ENCODE results near the gene TCEA2. TPM values are rescaled to one million over a fixed set of nuclear protein-coding genes. Genes with fewer than 3 reads are reported as not detected.

TCEA2 gene
- total and polyA plus RNA-seq, 2 of the 13 experiments (the other 11 are each of a cell fraction or from before 2014, with no cell fraction given) = 28.1 to 33.7 TPM

GRCh38 chr20:64068386-64069208 is 5.6 kb downstream of the TCEA2 start:
- TF ChIP-seq ZNF431 (CRISPR knock-in tag; IDR thresholded peaks at IDR 0.05; ENCODE audit: borderline replicate concordance, low read depth) (0 out of 2 replicates have a peak, but pooled peaks have one; percentile 53), MTA1 (CRISPR knock-in tag; IDR thresholded peaks at IDR 0.05; ENCODE audit: borderline replicate concordance) (no peak), ZNF232 (CRISPR knock-in tag; IDR thresholded peaks at IDR 0.05; ENCODE audit: borderline replicate concordance) (no peak), ZSCAN21 (CRISPR knock-in tag; IDR thresholded peaks at IDR 0.05; ENCODE audit: borderline replicate concordance) (no peak), ZNF296 (CRISPR knock-in tag; conservative IDR thresholded peaks at IDR 0.05) (peak; percentile 68; the same call in 1 of the 2 replicates), THAP11 (CRISPR knock-in tag; IDR thresholded peaks at IDR 0.05) (no peak), ZNF333 (CRISPR knock-in tag; IDR thresholded peaks at IDR 0.05; ENCODE audit: borderline replicate concordance) (0 out of 2 replicates have a peak, but pooled peaks have one; percentile 7)
- TF ChIP-seq, protein P1, sequence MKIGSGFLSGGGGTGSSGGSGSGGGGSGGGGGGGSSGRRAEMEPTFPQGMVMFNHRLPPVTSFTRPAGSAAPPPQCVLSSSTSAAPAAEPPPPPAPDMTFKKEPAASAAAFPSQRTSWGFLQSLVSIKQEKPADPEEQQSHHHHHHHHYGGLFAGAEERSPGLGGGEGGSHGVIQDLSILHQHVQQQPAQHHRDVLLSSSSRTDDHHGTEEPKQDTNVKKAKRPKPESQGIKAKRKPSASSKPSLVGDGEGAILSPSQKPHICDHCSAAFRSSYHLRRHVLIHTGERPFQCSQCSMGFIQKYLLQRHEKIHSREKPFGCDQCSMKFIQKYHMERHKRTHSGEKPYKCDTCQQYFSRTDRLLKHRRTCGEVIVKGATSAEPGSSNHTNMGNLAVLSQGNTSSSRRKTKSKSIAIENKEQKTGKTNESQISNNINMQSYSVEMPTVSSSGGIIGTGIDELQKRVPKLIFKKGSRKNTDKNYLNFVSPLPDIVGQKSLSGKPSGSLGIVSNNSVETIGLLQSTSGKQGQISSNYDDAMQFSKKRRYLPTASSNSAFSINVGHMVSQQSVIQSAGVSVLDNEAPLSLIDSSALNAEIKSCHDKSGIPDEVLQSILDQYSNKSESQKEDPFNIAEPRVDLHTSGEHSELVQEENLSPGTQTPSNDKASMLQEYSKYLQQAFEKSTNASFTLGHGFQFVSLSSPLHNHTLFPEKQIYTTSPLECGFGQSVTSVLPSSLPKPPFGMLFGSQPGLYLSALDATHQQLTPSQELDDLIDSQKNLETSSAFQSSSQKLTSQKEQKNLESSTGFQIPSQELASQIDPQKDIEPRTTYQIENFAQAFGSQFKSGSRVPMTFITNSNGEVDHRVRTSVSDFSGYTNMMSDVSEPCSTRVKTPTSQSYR (CRISPR knock-in tag; IDR thresholded peaks at IDR 0.05; ENCODE audit: borderline replicate concordance) = no peak
- TF ChIP-seq, protein P2, sequence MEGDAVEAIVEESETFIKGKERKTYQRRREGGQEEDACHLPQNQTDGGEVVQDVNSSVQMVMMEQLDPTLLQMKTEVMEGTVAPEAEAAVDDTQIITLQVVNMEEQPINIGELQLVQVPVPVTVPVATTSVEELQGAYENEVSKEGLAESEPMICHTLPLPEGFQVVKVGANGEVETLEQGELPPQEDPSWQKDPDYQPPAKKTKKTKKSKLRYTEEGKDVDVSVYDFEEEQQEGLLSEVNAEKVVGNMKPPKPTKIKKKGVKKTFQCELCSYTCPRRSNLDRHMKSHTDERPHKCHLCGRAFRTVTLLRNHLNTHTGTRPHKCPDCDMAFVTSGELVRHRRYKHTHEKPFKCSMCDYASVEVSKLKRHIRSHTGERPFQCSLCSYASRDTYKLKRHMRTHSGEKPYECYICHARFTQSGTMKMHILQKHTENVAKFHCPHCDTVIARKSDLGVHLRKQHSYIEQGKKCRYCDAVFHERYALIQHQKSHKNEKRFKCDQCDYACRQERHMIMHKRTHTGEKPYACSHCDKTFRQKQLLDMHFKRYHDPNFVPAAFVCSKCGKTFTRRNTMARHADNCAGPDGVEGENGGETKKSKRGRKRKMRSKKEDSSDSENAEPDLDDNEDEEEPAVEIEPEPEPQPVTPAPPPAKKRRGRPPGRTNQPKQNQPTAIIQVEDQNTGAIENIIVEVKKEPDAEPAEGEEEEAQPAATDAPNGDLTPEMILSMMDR (CRISPR knock-in tag; IDR thresholded peaks at IDR 0.05) = peak; percentile 2; the same call in 1 of the 2 replicates
- H3K4me3 ChIP-seq (replicated peaks in 1 of 3; ENCODE audit: insufficient read depth in 1 of 3, low read depth in 2 of 3, low read length in 3 of 3) = no peak overlapping the region
- no peaks in the 10 kb centered on the region for H3K9me3 ChIP-seq (ENCODE audit: low read length)
- no peak overlapping the region for H2AFZ ChIP-seq (ENCODE audit: low read length)
- ChIA-PET CTCF (ENCODE audit: low intra/inter-chr PET ratio, low total read pairs) (interaction anchor here (1.3 to 1.6 kb wide), 3 partner anchors 14 to 531 kb away, joined by 3 to 13 read pairs (median 4); partner anchors contain the start of gene PTK6), POLR2A (interaction anchor here (1.0 to 1.9 kb wide), 2 partner anchors 14 to 18 kb away, joined by 3 to 8 read pairs; no protein-coding TSS in a partner anchor)
- no TSS peak for BruUV-seq (replicated peaks)
- H4K20me1 ChIP-seq (ENCODE audit: insufficient read depth, low read length) = peaks cover 3% of the 10 kb centered on the region; the same call in 1 of the 2 replicates
- in situ Hi-C loops (cut with HindIII; ENCODE audit: extremely low pct_ligation_motif_present, low pct_unique_long_range_greater_than_20kb) (no loop called here), intact Hi-C loops (cut with micrococcal nuclease; ENCODE audit: unreplicated experiment) (loop anchor here (2.0 kb wide), 1 partner anchor 14 kb away; no protein-coding TSS in a partner anchor)
- peaks cover 3 to 11% of the 10 kb centered on the region in 2 experiments; a peak in 2 of 5 replicates for H3K27me3 ChIP-seq (ENCODE audit: control insufficient read depth in 1 of 2, insufficient read depth in 2 of 2, low read length in 2 of 2)
- H3K4me1 ChIP-seq (ENCODE audit: insufficient read depth, low read length) = peaks cover 47% of the 10 kb centered on the region
- H3K4me2 ChIP-seq (ENCODE audit: low read depth, low read length) = no peak overlapping the region
- no peaks in the 10 kb centered on the region for H3K79me2 ChIP-seq (ENCODE audit: insufficient read depth, low read length)
- no peak overlapping the region for H3K27ac ChIP-seq (ENCODE audit: extremely low read length, insufficient read depth, low read length)
- 32% methylated on average over 10 of the region's 12 CpGs for WGBS (ENCODE audit: low lambda C conversion rate)
- no peak for ATAC-seq
- FAIRE-seq = no peak
- no peaks in the 10 kb centered on the region for H3K36me3 ChIP-seq (replicated peaks in 1 of 2; ENCODE audit: control insufficient read depth in 1 of 2, insufficient read depth in 2 of 2, low read length in 2 of 2)
- no peak overlapping the region for H3K9ac ChIP-seq (ENCODE audit: insufficient read depth, low read depth, low read length)
- DNase-seq (ENCODE audit: low spot score) = no peak
